B cell (primary cell): ENCODE measurements around the gene RABEPK. TPM values are rescaled to one million over a fixed set of nuclear protein-coding genes. Genes with fewer than 3 reads are reported as not detected.

Experiments used
- ATAC-seq: fragments of 200-7000 bp; cut with Tn5 transposase; one replicate; pipeline ENCODE4 v1.10.0; 2021; ENCODE audit warnings: low read depth, mild to moderate bottlenecking, moderate number of reproducible peaks, moderate library complexity
- CTCF ChIA-PET: fragments of 350-600 bp; sonication (Branson Sonifier 250); formaldehyde crosslinking; loops from one replicate; lab custom pipeline; 2021; ENCODE audit warnings: antibody characterized with exemption, inconsistent platforms; lab: Charles Lee
- POLR2A ChIA-PET: fragments of 350-600 bp; sonication (Branson Sonifier 250); formaldehyde crosslinking; loops from one replicate; lab custom pipeline; 2021; ENCODE audit warnings: antibody characterized with exemption; lab: Charles Lee
- DNase-seq: peaks from one replicate; pipeline ENCODE4 v3.0.0; 2013
- H2AFZ ChIP-seq: 2 replicates; pipeline ENCODE4 v1.6.1; 2012; ENCODE audit warnings: mild to moderate bottlenecking, low read depth, low read length; ENCODE audit not compliant: insufficient read depth, poor library complexity, severe bottlenecking
- H3K27ac ChIP-seq, 2 donors: 1 replicate in 1 of 2; 2 replicates in 1 of 2; pipeline ENCODE4 v1.5.1; 2012 to 2013; ENCODE audit warnings: low read length in 2 of 2, mild to moderate bottlenecking in 2 of 2, moderate library complexity in 1 of 2
- H3K27me3 ChIP-seq, 4 experiments: fragments of 200-600 bp in 1 of 4; sonication (generic) in 1 of 4; replicated peaks in 1 of 4; 1 replicate in 2 of 4; 2 replicates in 2 of 4; pipeline versions ENCODE4 v1.6.1 to v1.7.0; 2013 to 2016; ENCODE audit warnings: low read length in 3 of 4, mild to moderate bottlenecking in 2 of 4, mixed read lengths in 1 of 4, moderate library complexity in 1 of 4; ENCODE audit not compliant: insufficient read depth in 4 of 4, control insufficient read depth in 3 of 4; ENCODE audit errors: control extremely low read depth in 1 of 4
- H3K36me3 ChIP-seq, 2 experiments: replicated peaks in 1 of 2; 1 replicate in 1 of 2; 2 replicates in 1 of 2; pipeline versions ENCODE4 v1.6.1 to v1.7.1; 2013; ENCODE audit warnings: low read length in 1 of 2; ENCODE audit not compliant: insufficient read depth in 2 of 2, control insufficient read depth in 1 of 2; ENCODE audit errors: control extremely low read depth in 1 of 2, extremely low read depth in 1 of 2
- H3K4me1 ChIP-seq, 2 donors: fragments of 200-600 bp in 1 of 2; sonication (generic) in 1 of 2; 1 replicate in 1 of 2; 2 replicates in 1 of 2; pipeline versions ENCODE4 v1.5.1 to v1.6.1; 2013 to 2017; ENCODE audit warnings: low read length in 2 of 2; ENCODE audit not compliant: control insufficient read depth in 2 of 2, insufficient read depth in 2 of 2
- H3K4me2 ChIP-seq: replicated peaks from 2 replicates; pipeline ENCODE3; 2012; ENCODE audit warnings: mild to moderate bottlenecking, low read depth, low read length; ENCODE audit not compliant: poor library complexity, severe bottlenecking
- H3K4me3 ChIP-seq, 5 experiments: fragments of 200-600 bp in 1 of 5; sonication (generic) in 1 of 5; 1 replicate in 3 of 5; 2 replicates in 2 of 5; pipeline versions ENCODE4 v1.5.1 to v1.7.0; 2011 to 2016; ENCODE audit warnings: low read length in 4 of 5, mild to moderate bottlenecking in 4 of 5, low read depth in 2 of 5, control low read depth in 1 of 5, moderate library complexity in 1 of 5; ENCODE audit not compliant: insufficient read depth in 1 of 5; ENCODE audit errors: control extremely low read depth in 1 of 5, extremely low read depth in 1 of 5
- H3K79me2 ChIP-seq: fragments of 200-600 bp; sonication (generic); one replicate; pipeline ENCODE4 v1.6.0; 2016; ENCODE audit warnings: low read length; ENCODE audit not compliant: control insufficient read depth, insufficient read depth
- H3K9ac ChIP-seq: fragments of 200-600 bp; sonication (generic); 2 replicates; pipeline ENCODE4 v1.6.1; 2017; ENCODE audit warnings: mild to moderate bottlenecking, low read length, moderate library complexity
- H3K9me3 ChIP-seq, 3 donors: one replicate each; pipeline versions ENCODE4 v1.6.1 to v1.7.1; 2013; ENCODE audit warnings: low read length in 2 of 3; ENCODE audit not compliant: control insufficient read depth in 2 of 3, insufficient read depth in 1 of 3; ENCODE audit errors: control extremely low read depth in 1 of 3
- H4K20me1 ChIP-seq: 2 replicates; pipeline ENCODE4 v1.6.0; 2012; ENCODE audit warnings: mild to moderate bottlenecking, low read length; ENCODE audit not compliant: insufficient read depth, control insufficient read depth, poor library complexity, severe bottlenecking
- H3K27ac Mint-ChIP-seq: one replicate; pipeline ENCODE4 v1.8.0; 2021; ENCODE audit warnings: mixed read lengths
- H3K27me3 Mint-ChIP-seq: one replicate; pipeline ENCODE4 v1.8.0; 2021; ENCODE audit warnings: mixed read lengths
- H3K4me1 Mint-ChIP-seq: one replicate; pipeline ENCODE4 v1.8.0; 2021; ENCODE audit warnings: mixed read lengths
- H3K4me3 Mint-ChIP-seq: one replicate; pipeline ENCODE4 v1.8.0; 2021; ENCODE audit warnings: mixed read lengths
- H3K9me3 Mint-ChIP-seq: one replicate; pipeline ENCODE4 v1.8.0; 2022; ENCODE audit warnings: mixed read lengths; ENCODE audit not compliant: insufficient read depth
- CTCF ChIP-seq: fragments of 200-600 bp; IDR thresholded peaks from one replicate; pipeline ENCODE4 v1.8.0; 2022; ENCODE audit warnings: antibody characterized with exemption, mild to moderate bottlenecking
- EZH2 ChIP-seq: IDR thresholded peaks from 2 replicates; pipeline ENCODE4 v1.6.1; 2012; ENCODE audit warnings: borderline replicate concordance, low read depth, mild to moderate bottlenecking, moderate library complexity, low read length; ENCODE audit not compliant: insufficient read depth, poor library complexity, severe bottlenecking
- WGBS: methylation state at CpG from one replicate; pipeline ENCODE4 v1.1.5; 2013; ENCODE audit warnings: missing lambda C conversion rate; ENCODE audit not compliant: insufficient coverage; 5-methylcytosine and 5-hydroxymethylcytosine counted together
- intact Hi-C: fragments of 100-400 bp; cut with micrococcal nuclease; formaldehyde crosslinking; loops from one replicate; pipeline ENCODE4 v1.10.0; 2022
- polyA plus RNA-seq: library from polyadenylated mRNA; depleted of rRNA; stranded (reverse); fragments of >200 nt; gene quantifications from 2 replicates; pipeline ENCODE4 v1.2.3, GENCODE V29; 2012
- small RNA-seq: library from RNA; depleted of rRNA; stranded (forward); fragments of <200 nt; gene quantifications from one replicate; pipeline ENCODE3, GENCODE V24; 2012; ENCODE audit warnings: low replicate concordance, low read depth; ENCODE audit not compliant: insufficient read length
- total RNA-seq, 2 donors: library from RNA; stranded (reverse); fragments of 120-200 nt in 1 of 2; gene quantifications; 1 replicate in 1 of 2; 2 replicates in 1 of 2; pipeline versions ENCODE4 v1.2.3 to v1.2.4, GENCODE V29; 2013 to 2022

The RABEPK gene
- total and polyA plus RNA-seq, 2 donors (not counting 1 experiment from before 2014, with no cell fraction given) = 9.0 to 12.2 TPM

GRCh38 chr9:125280945-125281344 is 80.6 kb downstream of the RABEPK start:
- intact Hi-C loops = no loop called here
- Histone ChIP-seq H3K36me3 (peaks cover 0 to 14% of the 10 kb centered on the region in 2 experiments), H3K4me3 (no peak overlapping the region), H3K27ac (no peak overlapping the region), H2AFZ (no peak overlapping the region), H3K27me3 (no peaks in the 10 kb centered on the region), H3K4me1 (no peaks in the 10 kb centered on the region), H3K4me2 (no peak overlapping the region), H3K79me2 (peaks cover 95% of the 10 kb centered on the region), H3K9me3 (no peaks in the 10 kb centered on the region), H4K20me1 (peaks cover 53% of the 10 kb centered on the region), H3K9ac (no peak overlapping the region)
- ChIA-PET POLR2A (no interaction called here), CTCF (no interaction called here)
- 100% methylated on average over 1 of the region's 4 CpGs for WGBS
- no peak overlapping the region for H3K4me3 Mint-ChIP-seq
- H3K4me1 Mint-ChIP-seq = peaks cover 10% of the 10 kb centered on the region
- no peak for TF ChIP-seq CTCF
- no peak for TF ChIP-seq EZH2
- H3K9me3 Mint-ChIP-seq = no peaks in the 10 kb centered on the region
- ATAC-seq (no peak), DNase-seq (no peak)
- no peaks in the 10 kb centered on the region for H3K27me3 Mint-ChIP-seq
- no peak overlapping the region for H3K27ac Mint-ChIP-seq

Small RNAs within 50 kb of the gene (small RNA-seq; reads per million reads assigned to genes)
- gene AL354710.1 = not detected

Other genes starting within 250 kb of the RABEPK start
- gene SCAI, start 57.0 kb upstream of the RABEPK start, total RNA-seq = 19.8 and 21.4 TPM in 2 replicates
- 3.8 and 4.8 TPM in 2 replicates for gene SCAI, start 57.0 kb upstream of the RABEPK start, polyA plus RNA-seq
- 36.1 and 38.6 TPM in 2 replicates for gene PPP6C, start 10.7 kb upstream of the RABEPK start, total RNA-seq
- 12.1 and 15.9 TPM in 2 replicates for gene PPP6C, start 10.7 kb upstream of the RABEPK start, polyA plus RNA-seq
- gene HSPA5, start 40.8 kb downstream of the RABEPK start, total RNA-seq = 40.1 and 42.6 TPM in 2 replicates
- gene HSPA5, start 40.8 kb downstream of the RABEPK start, polyA plus RNA-seq = 94.5 and 141 TPM in 2 replicates
- 61.2 and 65.3 TPM in 2 replicates for gene GAPVD1, start 61.3 kb downstream of the RABEPK start, total RNA-seq
- 11.8 and 14.7 TPM in 2 replicates for gene GAPVD1, start 61.3 kb downstream of the RABEPK start, polyA plus RNA-seq